Gastrocnemius medialis (tissue), 4 donors: Measurements from ENCODE around the gene POC1A.

Experiments used
- POLR2A ChIP-seq, 2 donors: fragments of 450-650 bp; IDR thresholded peaks; one replicate each; pipeline ENCODE4 v1.6.1; 2017; ENCODE audit warnings: antibody characterized with exemption in 2 of 2, mild to moderate bottlenecking in 2 of 2, moderate library complexity in 2 of 2
- TF ChIP-seq, protein P1 (sequence below), 5 experiments: fragments of 450-650 bp in 3 of 5; fragments of 200-600 bp in 2 of 5; sonication (generic) in 2 of 5; IDR thresholded peaks in 4 of 5; conservative IDR thresholded peaks in 1 of 5; 1 replicate in 4 of 5; 2 replicates in 1 of 5; pipeline ENCODE4 v1.5.1; 2016 to 2019; ENCODE audit warnings: antibody characterized with exemption in 5 of 5, mild to moderate bottlenecking in 3 of 5, moderate library complexity in 3 of 5

DNA sequence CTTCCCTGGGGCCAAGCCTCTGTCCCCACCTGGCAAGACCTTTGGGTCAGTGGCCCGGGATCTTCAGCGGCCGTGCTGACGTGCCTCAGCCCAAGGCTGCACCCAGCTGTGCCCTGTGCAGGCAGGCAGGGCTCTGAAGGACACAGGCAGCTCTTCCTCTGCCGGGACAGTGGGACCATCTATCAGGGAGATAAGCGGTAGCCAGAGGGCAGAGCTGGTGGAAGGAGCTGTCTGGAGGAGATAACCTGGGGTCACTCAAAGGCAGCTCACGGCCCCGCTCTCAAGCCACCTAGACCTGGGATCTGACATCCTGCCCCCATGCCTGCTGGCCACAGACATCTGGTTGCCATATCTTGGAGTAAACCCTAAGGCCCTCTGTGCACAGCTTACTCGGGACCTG, 125.2 kb downstream of the POC1A start:
- TF ChIP-seq POLR2A (IDR thresholded peaks at IDR 0.05): no peak
- TF ChIP-seq, protein P1, sequence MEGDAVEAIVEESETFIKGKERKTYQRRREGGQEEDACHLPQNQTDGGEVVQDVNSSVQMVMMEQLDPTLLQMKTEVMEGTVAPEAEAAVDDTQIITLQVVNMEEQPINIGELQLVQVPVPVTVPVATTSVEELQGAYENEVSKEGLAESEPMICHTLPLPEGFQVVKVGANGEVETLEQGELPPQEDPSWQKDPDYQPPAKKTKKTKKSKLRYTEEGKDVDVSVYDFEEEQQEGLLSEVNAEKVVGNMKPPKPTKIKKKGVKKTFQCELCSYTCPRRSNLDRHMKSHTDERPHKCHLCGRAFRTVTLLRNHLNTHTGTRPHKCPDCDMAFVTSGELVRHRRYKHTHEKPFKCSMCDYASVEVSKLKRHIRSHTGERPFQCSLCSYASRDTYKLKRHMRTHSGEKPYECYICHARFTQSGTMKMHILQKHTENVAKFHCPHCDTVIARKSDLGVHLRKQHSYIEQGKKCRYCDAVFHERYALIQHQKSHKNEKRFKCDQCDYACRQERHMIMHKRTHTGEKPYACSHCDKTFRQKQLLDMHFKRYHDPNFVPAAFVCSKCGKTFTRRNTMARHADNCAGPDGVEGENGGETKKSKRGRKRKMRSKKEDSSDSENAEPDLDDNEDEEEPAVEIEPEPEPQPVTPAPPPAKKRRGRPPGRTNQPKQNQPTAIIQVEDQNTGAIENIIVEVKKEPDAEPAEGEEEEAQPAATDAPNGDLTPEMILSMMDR (IDR thresholded peaks at IDR 0.05 in 4 of 5, conservative IDR thresholded peaks at IDR 0.05 in 1 of 5): no peak
